Adrenal gland (tissue), 5 donors: ENCODE results near the gene ATG14.

Experiments used
- POLR2A ChIP-seq, 2 donors: fragments of 450-650 bp; IDR thresholded peaks; one replicate each; pipeline ENCODE4 v1.6.1; 2017; ENCODE audit warnings: antibody characterized with exemption in 2 of 2, mild to moderate bottlenecking in 2 of 2, moderate library complexity in 1 of 2
- TF ChIP-seq, protein P1 (sequence below), 6 experiments: fragments of 450-650 bp in 4 of 6; fragments of 200-600 bp in 2 of 6; sonication (generic) in 1 of 6; IDR thresholded peaks; 1 replicate in 5 of 6; 2 replicates in 1 of 6; pipeline versions ENCODE4 v1.5.1 to v1.8.0; 2016 to 2021; ENCODE audit warnings: antibody characterized with exemption in 6 of 6, mild to moderate bottlenecking in 2 of 6, moderate library complexity in 1 of 6
- donor health status: DM: no; HTN: no; CAD: no.

DNA sequence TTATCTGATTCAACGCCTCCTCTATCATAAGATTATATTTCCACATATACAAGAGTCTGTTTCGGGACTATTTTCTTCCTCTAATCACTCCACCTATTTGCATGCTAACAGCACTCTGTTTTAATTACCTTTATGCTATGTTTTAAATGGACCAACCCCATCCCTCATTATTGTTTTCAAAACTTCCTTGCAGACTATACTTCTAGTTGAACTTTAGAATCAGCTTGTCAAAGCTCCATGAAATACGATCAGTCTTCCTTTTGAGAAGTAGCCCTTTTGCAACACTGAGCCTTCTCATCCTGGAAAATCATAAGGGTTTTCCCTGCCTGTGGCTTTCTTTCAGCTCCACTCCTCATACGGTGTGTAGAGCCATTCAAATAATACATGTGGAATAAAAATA, 36.9 kb downstream of the ATG14 start:
- TF ChIP-seq, protein P1, sequence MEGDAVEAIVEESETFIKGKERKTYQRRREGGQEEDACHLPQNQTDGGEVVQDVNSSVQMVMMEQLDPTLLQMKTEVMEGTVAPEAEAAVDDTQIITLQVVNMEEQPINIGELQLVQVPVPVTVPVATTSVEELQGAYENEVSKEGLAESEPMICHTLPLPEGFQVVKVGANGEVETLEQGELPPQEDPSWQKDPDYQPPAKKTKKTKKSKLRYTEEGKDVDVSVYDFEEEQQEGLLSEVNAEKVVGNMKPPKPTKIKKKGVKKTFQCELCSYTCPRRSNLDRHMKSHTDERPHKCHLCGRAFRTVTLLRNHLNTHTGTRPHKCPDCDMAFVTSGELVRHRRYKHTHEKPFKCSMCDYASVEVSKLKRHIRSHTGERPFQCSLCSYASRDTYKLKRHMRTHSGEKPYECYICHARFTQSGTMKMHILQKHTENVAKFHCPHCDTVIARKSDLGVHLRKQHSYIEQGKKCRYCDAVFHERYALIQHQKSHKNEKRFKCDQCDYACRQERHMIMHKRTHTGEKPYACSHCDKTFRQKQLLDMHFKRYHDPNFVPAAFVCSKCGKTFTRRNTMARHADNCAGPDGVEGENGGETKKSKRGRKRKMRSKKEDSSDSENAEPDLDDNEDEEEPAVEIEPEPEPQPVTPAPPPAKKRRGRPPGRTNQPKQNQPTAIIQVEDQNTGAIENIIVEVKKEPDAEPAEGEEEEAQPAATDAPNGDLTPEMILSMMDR (IDR thresholded peaks at IDR 0.05), result no peak
- no peak for TF ChIP-seq POLR2A (IDR thresholded peaks at IDR 0.05)
